CD14-positive monocyte (primary cell): Measurements from ENCODE around the gene TRIM69. TPM values are rescaled to one million over a fixed set of nuclear protein-coding genes. Genes with fewer than 3 reads are reported as not detected.

Experiments
- DNase-seq, 3 donors: peaks; one replicate each; pipeline ENCODE4 v3.0.0-alpha.2; 2011 to 2022
- H2AFZ ChIP-seq: 2 replicates; pipeline ENCODE4 v1.6.0; 2012; ENCODE audit warnings: mild to moderate bottlenecking, low read depth, low read length, inconsistent platforms; ENCODE audit not compliant: insufficient read depth, poor library complexity, severe bottlenecking
- H3K27ac ChIP-seq, 2 donors: 1 replicate in 1 of 2; 2 replicates in 1 of 2; pipeline ENCODE4 v1.5.1; 2012 to 2013; ENCODE audit warnings: low read length in 2 of 2, control low read depth in 1 of 2, inconsistent platforms in 1 of 2, low read depth in 1 of 2, mild to moderate bottlenecking in 1 of 2
- H3K27me3 ChIP-seq, 2 donors: one replicate each; pipeline versions ENCODE4 v1.6.0 to v1.6.1; 2011 to 2013; ENCODE audit warnings: low read length in 2 of 2; ENCODE audit not compliant: control insufficient read depth in 2 of 2, insufficient read depth in 2 of 2
- H3K36me3 ChIP-seq, 2 donors: replicated peaks in 1 of 2; 1 replicate in 1 of 2; 2 replicates in 1 of 2; pipeline versions ENCODE4 v1.5.1 to v1.6.1; 2012 to 2013; ENCODE audit warnings: low read length in 2 of 2, control low read depth in 1 of 2, inconsistent platforms in 1 of 2, mild to moderate bottlenecking in 1 of 2; ENCODE audit not compliant: insufficient read depth in 2 of 2, control insufficient read depth in 1 of 2
- H3K4me1 ChIP-seq, 2 donors: 1 replicate in 1 of 2; 2 replicates in 1 of 2; pipeline versions ENCODE4 v1.5.1 to v1.6.1; 2012 to 2013; ENCODE audit warnings: low read length in 2 of 2, control low read depth in 1 of 2, inconsistent platforms in 1 of 2, mild to moderate bottlenecking in 1 of 2, moderate library complexity in 1 of 2; ENCODE audit not compliant: insufficient read depth in 2 of 2, control insufficient read depth in 1 of 2
- H3K4me2 ChIP-seq: replicated peaks from 2 replicates; pipeline ENCODE3; 2012; ENCODE audit warnings: low read length, moderate library complexity, mild to moderate bottlenecking; ENCODE audit not compliant: poor library complexity, severe bottlenecking; ENCODE audit errors: extremely low read depth
- H3K4me3 ChIP-seq, 3 experiments: fragments of 200-600 bp in 1 of 3; sonication (generic) in 1 of 3; replicated peaks in 1 of 3; 1 replicate in 2 of 3; 2 replicates in 1 of 3; pipeline ENCODE4 v1.5.1; 2011 to 2013; ENCODE audit warnings: low read length in 3 of 3, mild to moderate bottlenecking in 3 of 3, control low read depth in 2 of 3, low read depth in 2 of 3, inconsistent platforms in 1 of 3, moderate library complexity in 1 of 3
- H3K79me2 ChIP-seq: 2 replicates; pipeline ENCODE4 v1.6.0; 2012; ENCODE audit warnings: mild to moderate bottlenecking, control low read depth, inconsistent platforms, low read length, moderate library complexity; ENCODE audit not compliant: insufficient read depth
- H3K9ac ChIP-seq: 2 replicates; pipeline ENCODE4 v1.6.0; 2017; ENCODE audit warnings: low read length, mild to moderate bottlenecking; ENCODE audit not compliant: insufficient read depth, poor library complexity, severe bottlenecking
- H3K9me3 ChIP-seq, 2 donors: replicated peaks in 1 of 2; 1 replicate in 1 of 2; 2 replicates in 1 of 2; pipeline versions ENCODE4 v1.5.1 to v1.6.1; 2012 to 2013; ENCODE audit warnings: low read length in 2 of 2, control low read depth in 1 of 2; ENCODE audit not compliant: control insufficient read depth in 1 of 2, insufficient read depth in 1 of 2
- H4K20me1 ChIP-seq: 2 replicates; pipeline ENCODE4 v1.6.0; 2012; ENCODE audit warnings: mild to moderate bottlenecking, low read length, control low read depth, moderate library complexity; ENCODE audit not compliant: insufficient read depth
- H3K27ac Mint-ChIP-seq, 7 donors: one replicate each; pipeline ENCODE4 v1.8.0; 2020; ENCODE audit warnings: mild to moderate bottlenecking in 7 of 7, mixed read lengths in 7 of 7, moderate library complexity in 6 of 7, inconsistent platforms in 2 of 7
- H3K27me3 Mint-ChIP-seq, 3 donors: one replicate each; pipeline ENCODE4 v1.8.0; 2021 to 2022; ENCODE audit warnings: low read depth in 3 of 3, mild to moderate bottlenecking in 3 of 3, mixed read lengths in 3 of 3, moderate library complexity in 3 of 3, inconsistent platforms in 1 of 3
- H3K36me3 Mint-ChIP-seq, 2 donors: one replicate each; pipeline ENCODE4 v1.8.0; 2020; ENCODE audit warnings: mixed read lengths in 2 of 2, inconsistent platforms in 1 of 2, mild to moderate bottlenecking in 1 of 2
- H3K4me1 Mint-ChIP-seq: one replicate; pipeline ENCODE4 v1.8.0; 2020; ENCODE audit warnings: mild to moderate bottlenecking, mixed read lengths
- H3K4me3 Mint-ChIP-seq, 2 donors: one replicate each; pipeline ENCODE4 v1.8.0; 2020; ENCODE audit warnings: mild to moderate bottlenecking in 2 of 2, mixed read lengths in 2 of 2, moderate library complexity in 1 of 2
- H3K9me3 Mint-ChIP-seq, 7 donors: one replicate each; pipeline ENCODE4 v1.8.0; 2020 to 2022; ENCODE audit warnings: mixed read lengths in 7 of 7, mild to moderate bottlenecking in 6 of 7, moderate library complexity in 6 of 7, inconsistent platforms in 2 of 7
- WGBS: methylation state at CpG from one replicate; pipeline ENCODE4 v1.1.5; 2013; ENCODE audit warnings: missing lambda C conversion rate; ENCODE audit not compliant: insufficient coverage; 5-methylcytosine and 5-hydroxymethylcytosine counted together
- intact Hi-C, 2 donors: fragments of 100-400 bp; cut with micrococcal nuclease; formaldehyde crosslinking; loops; one replicate each; pipeline versions ENCODE4 v1.15.0 to v1.15.1; 2023
- polyA plus RNA-seq, 3 donors: library from polyadenylated mRNA; depleted of rRNA in 1 of 3; unstranded in 2 of 3; stranded (reverse) in 1 of 3; fragments of 300-500 nt in 2 of 3; fragments of >200 nt in 1 of 3; fragmentation: Illumina TruSeq in 2 of 3; gene quantifications; 1 replicate in 2 of 3; 2 replicates in 1 of 3; pipeline ENCODE4 v1.2.3, GENCODE V29; 2012 to 2021
- TF ChIP-seq, protein P1 (sequence below): fragments of 200-600 bp; IDR thresholded peaks from one replicate; pipeline ENCODE4 v1.8.0; 2022; ENCODE audit warnings: antibody characterized with exemption, mild to moderate bottlenecking

TRIM69 gene
- polyA plus RNA-seq, 3 donors, result 9.4 to 18.2 (median 15.8) TPM

DNA sequence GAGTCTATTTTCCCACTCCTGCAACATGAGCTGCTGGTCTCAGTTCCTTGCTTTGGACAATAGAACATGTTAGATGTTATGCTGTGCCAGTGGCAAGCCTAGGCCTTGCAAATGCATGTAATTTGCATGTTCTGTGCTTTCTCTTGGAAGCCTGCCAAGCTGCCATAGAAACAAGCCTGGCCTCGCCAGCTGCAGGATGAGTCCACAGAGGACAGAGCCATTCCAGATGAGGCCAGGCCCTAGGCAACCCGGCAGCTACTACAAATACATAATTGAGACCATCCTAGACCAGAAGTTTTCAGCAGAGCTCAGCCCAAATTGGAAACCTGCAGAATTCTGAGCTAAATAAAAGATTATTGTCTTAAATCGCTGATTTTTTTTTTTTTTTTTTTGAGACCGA is 39.6 kb downstream of the TRIM69 start:
- no peaks in the 10 kb centered on the region for H3K4me1 ChIP-seq
- H2AFZ ChIP-seq, result no peak overlapping the region
- H3K27me3 Mint-ChIP-seq, result peaks cover 0 to 5% (median 2%) of the 10 kb centered on the region in 3 donors
- no peak overlapping the region for H3K4me3 ChIP-seq
- H3K27ac ChIP-seq, result no peak overlapping the region
- H3K79me2 ChIP-seq, result no peaks in the 10 kb centered on the region
- peaks cover 3 to 7% of the 10 kb centered on the region in 2 donors for H3K9me3 ChIP-seq
- TF ChIP-seq, protein P1, sequence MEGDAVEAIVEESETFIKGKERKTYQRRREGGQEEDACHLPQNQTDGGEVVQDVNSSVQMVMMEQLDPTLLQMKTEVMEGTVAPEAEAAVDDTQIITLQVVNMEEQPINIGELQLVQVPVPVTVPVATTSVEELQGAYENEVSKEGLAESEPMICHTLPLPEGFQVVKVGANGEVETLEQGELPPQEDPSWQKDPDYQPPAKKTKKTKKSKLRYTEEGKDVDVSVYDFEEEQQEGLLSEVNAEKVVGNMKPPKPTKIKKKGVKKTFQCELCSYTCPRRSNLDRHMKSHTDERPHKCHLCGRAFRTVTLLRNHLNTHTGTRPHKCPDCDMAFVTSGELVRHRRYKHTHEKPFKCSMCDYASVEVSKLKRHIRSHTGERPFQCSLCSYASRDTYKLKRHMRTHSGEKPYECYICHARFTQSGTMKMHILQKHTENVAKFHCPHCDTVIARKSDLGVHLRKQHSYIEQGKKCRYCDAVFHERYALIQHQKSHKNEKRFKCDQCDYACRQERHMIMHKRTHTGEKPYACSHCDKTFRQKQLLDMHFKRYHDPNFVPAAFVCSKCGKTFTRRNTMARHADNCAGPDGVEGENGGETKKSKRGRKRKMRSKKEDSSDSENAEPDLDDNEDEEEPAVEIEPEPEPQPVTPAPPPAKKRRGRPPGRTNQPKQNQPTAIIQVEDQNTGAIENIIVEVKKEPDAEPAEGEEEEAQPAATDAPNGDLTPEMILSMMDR, result no peak
- no peak overlapping the region for H3K27ac Mint-ChIP-seq
- H3K36me3 Mint-ChIP-seq, result no peaks in the 10 kb centered on the region
- H3K4me2 ChIP-seq, result no peak overlapping the region
- H3K4me3 Mint-ChIP-seq, result no peak overlapping the region
- intact Hi-C loops, result no loop called here
- peaks cover 18 to 32% (median 24%) of the 10 kb centered on the region in 7 donors for H3K9me3 Mint-ChIP-seq
- no peaks in the 10 kb centered on the region for H3K27me3 ChIP-seq
- no peaks in the 10 kb centered on the region for H3K36me3 ChIP-seq
- no peaks in the 10 kb centered on the region for H3K4me1 Mint-ChIP-seq
- H4K20me1 ChIP-seq, result no peaks in the 10 kb centered on the region
- no peak overlapping the region for H3K9ac ChIP-seq
- 84% methylated on average over 4 of the region's 4 CpGs for WGBS
- DNase-seq, result no peak

GRCh38 chr15:44779761-44780160 is 43.4 kb downstream of the TRIM69 start:
- no peaks in the 10 kb centered on the region for H3K36me3 Mint-ChIP-seq

More at GRCh38 chr15:44779761-44780160, 43.4 kb downstream of the TRIM69 start:
- no peak overlapping the region for H3K9ac ChIP-seq
- no peaks in the 10 kb centered on the region for H3K36me3 ChIP-seq
- H3K4me2 ChIP-seq, result no peak overlapping the region
- H3K79me2 ChIP-seq, result no peaks in the 10 kb centered on the region
- H3K4me1 ChIP-seq, result peaks cover 2 to 7% of the 10 kb centered on the region in 2 donors
- no peak overlapping the region for H3K27ac ChIP-seq
- H3K27me3 ChIP-seq, result no peaks in the 10 kb centered on the region
- TF ChIP-seq, protein P1, result no peak
- Mint-ChIP-seq H3K4me3 (no peak overlapping the region), H3K9me3 (no peaks in the 10 kb centered on the region), H3K27me3 (peaks cover 0 to 4% (median 1%) of the 10 kb centered on the region in 3 donors), H3K4me1 (peaks cover 4% of the 10 kb centered on the region), H3K27ac (no peak overlapping the region)
- H3K4me3 ChIP-seq, result no peak overlapping the region
- no peaks in the 10 kb centered on the region for H4K20me1 ChIP-seq
- H3K9me3 ChIP-seq, result no peaks in the 10 kb centered on the region
- 100% methylated on average over 1 of the region's 2 CpGs for WGBS
- H2AFZ ChIP-seq, result no peak overlapping the region
- intact Hi-C loops, result no loop called here
- no peak for DNase-seq
